Natural killer cell (primary cell): ENCODE measurements around the gene RYK. TPM values are rescaled to one million over a fixed set of nuclear protein-coding genes. Genes with fewer than 3 reads are reported as not detected.
"Not testable (repeated sequence)": the region's sequence is repeated elsewhere in the genome, so short reads cannot be mapped to it uniquely, and the experiment has no call there.

Experiments
- ATAC-seq, 3 donors: fragments of 150-1000 bp in 2 of 3; fragments of 200-7000 bp in 1 of 3; cut with Tn5 transposase; 1 replicate in 1 of 3; 2 replicates in 2 of 3; pipeline ENCODE4 v1.10.0; 2021; ENCODE audit warnings: mild to moderate bottlenecking in 2 of 3, moderate library complexity in 2 of 3
- DNase-seq, 2 donors: peaks; one replicate each; pipeline versions ENCODE4 v3.0.0 to v3.0.0-alpha.2; 2013 to 2021; ENCODE audit warnings: mixed read lengths in 1 of 2
- H3K27ac ChIP-seq: one replicate; pipeline ENCODE4 v1.5.1; 2013; ENCODE audit warnings: mild to moderate bottlenecking, low read length
- H3K27me3 ChIP-seq: one replicate; pipeline ENCODE4 v1.6.1; 2013; ENCODE audit warnings: low read length; ENCODE audit not compliant: control insufficient read depth, insufficient read depth
- H3K36me3 ChIP-seq: one replicate; pipeline ENCODE4 v1.6.1; 2013; ENCODE audit warnings: low read length; ENCODE audit not compliant: control insufficient read depth, insufficient read depth
- H3K4me1 ChIP-seq: one replicate; pipeline ENCODE4 v1.6.1; 2013; ENCODE audit warnings: low read length; ENCODE audit not compliant: control insufficient read depth, insufficient read depth
- H3K4me3 ChIP-seq: one replicate; pipeline ENCODE4 v1.5.1; 2013; ENCODE audit warnings: low read length
- H3K9me3 ChIP-seq: one replicate; pipeline ENCODE4 v1.6.1; 2013; ENCODE audit warnings: low read length; ENCODE audit not compliant: control insufficient read depth, insufficient read depth
- H3K27ac Mint-ChIP-seq, 2 donors: one replicate each; pipeline ENCODE4 v1.8.0; 2022; ENCODE audit warnings: mild to moderate bottlenecking in 2 of 2, mixed read lengths in 2 of 2, moderate library complexity in 1 of 2
- H3K27me3 Mint-ChIP-seq, 2 donors: one replicate each; pipeline ENCODE4 v1.8.0; 2022; ENCODE audit warnings: low read depth in 2 of 2, mixed read lengths in 2 of 2
- H3K36me3 Mint-ChIP-seq: one replicate; pipeline ENCODE4 v1.8.0; 2022; ENCODE audit warnings: mixed read lengths
- H3K4me1 Mint-ChIP-seq, 2 donors: one replicate each; pipeline ENCODE4 v1.8.0; 2022; ENCODE audit warnings: mixed read lengths in 2 of 2
- H3K4me3 Mint-ChIP-seq: one replicate; pipeline ENCODE4 v1.8.0; 2022; ENCODE audit warnings: mild to moderate bottlenecking, moderate library complexity, mixed read lengths
- H3K9me3 Mint-ChIP-seq, 2 donors: one replicate each; pipeline ENCODE4 v1.8.0; 2022; ENCODE audit warnings: mixed read lengths in 2 of 2
- WGBS: methylation state at CpG from one replicate; pipeline ENCODE4 v1.1.7; 2013; ENCODE audit warnings: missing lambda C conversion rate; ENCODE audit not compliant: insufficient coverage; 5-methylcytosine and 5-hydroxymethylcytosine counted together
- intact Hi-C: fragments of 100-400 bp; cut with micrococcal nuclease; formaldehyde crosslinking; loops from one replicate; pipeline ENCODE4 v1.14.2; 2022
- total RNA-seq, 4 donors: library from RNA; stranded (reverse); fragments of 120-200 nt in 1 of 4; gene quantifications; one replicate each; pipeline versions ENCODE4 v1.2.3 to v1.2.4, GENCODE V29; 2013 to 2022
- TF ChIP-seq, protein P1 (sequence below): fragments of 200-600 bp; IDR thresholded peaks from one replicate; pipeline ENCODE4 v1.8.0; 2022; ENCODE audit warnings: antibody characterized with exemption

The RYK gene
- total RNA-seq, 3 donors from 2014 or later (not counting 1 experiment from before 2014, with no cell fraction given): 56.7 to 69.5 (median 56.8) TPM

DNA sequence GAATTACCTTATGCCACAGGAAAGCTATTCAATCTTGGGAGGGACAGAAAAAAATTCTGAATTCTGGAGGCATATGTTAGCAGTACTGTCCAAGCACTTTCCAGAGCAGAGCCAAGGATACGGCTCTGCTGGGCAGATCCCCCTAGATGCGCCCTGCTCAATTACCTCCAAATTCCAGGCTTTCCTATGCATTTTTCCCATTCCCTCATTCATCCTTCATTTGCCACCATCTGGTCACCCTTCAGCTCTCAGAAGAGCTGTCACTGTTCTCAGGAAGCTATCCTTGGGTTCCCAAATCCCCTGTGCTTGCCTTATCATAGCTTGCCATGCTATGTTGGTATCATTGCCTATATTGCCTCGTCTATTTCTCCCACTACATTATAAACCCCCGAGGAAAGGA, 45.2 kb downstream of the RYK start:
- no peaks in the 10 kb centered on the region for H3K9me3 ChIP-seq
- no peak for ATAC-seq
- peaks cover under 1 to 5% of the 10 kb centered on the region in 2 donors for H3K4me1 Mint-ChIP-seq
- intact Hi-C loops: no loop called here
- H3K27ac Mint-ChIP-seq: no peak overlapping the region
- H3K4me3 Mint-ChIP-seq: no peak overlapping the region
- no peak overlapping the region for H3K27ac ChIP-seq
- H3K36me3 Mint-ChIP-seq: peaks cover 2% of the 10 kb centered on the region
- H3K4me1 ChIP-seq: no peaks in the 10 kb centered on the region
- H3K36me3 ChIP-seq: peaks cover 34% of the 10 kb centered on the region
- TF ChIP-seq, protein P1, sequence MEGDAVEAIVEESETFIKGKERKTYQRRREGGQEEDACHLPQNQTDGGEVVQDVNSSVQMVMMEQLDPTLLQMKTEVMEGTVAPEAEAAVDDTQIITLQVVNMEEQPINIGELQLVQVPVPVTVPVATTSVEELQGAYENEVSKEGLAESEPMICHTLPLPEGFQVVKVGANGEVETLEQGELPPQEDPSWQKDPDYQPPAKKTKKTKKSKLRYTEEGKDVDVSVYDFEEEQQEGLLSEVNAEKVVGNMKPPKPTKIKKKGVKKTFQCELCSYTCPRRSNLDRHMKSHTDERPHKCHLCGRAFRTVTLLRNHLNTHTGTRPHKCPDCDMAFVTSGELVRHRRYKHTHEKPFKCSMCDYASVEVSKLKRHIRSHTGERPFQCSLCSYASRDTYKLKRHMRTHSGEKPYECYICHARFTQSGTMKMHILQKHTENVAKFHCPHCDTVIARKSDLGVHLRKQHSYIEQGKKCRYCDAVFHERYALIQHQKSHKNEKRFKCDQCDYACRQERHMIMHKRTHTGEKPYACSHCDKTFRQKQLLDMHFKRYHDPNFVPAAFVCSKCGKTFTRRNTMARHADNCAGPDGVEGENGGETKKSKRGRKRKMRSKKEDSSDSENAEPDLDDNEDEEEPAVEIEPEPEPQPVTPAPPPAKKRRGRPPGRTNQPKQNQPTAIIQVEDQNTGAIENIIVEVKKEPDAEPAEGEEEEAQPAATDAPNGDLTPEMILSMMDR: no peak
- no peak for DNase-seq
- no peaks in the 10 kb centered on the region for H3K9me3 Mint-ChIP-seq
- no peak overlapping the region for H3K4me3 ChIP-seq
- WGBS: 100% methylated on average over 4 of the region's 4 CpGs
- no peaks in the 10 kb centered on the region for H3K27me3 ChIP-seq
- no peaks in the 10 kb centered on the region for H3K27me3 Mint-ChIP-seq

DNA sequence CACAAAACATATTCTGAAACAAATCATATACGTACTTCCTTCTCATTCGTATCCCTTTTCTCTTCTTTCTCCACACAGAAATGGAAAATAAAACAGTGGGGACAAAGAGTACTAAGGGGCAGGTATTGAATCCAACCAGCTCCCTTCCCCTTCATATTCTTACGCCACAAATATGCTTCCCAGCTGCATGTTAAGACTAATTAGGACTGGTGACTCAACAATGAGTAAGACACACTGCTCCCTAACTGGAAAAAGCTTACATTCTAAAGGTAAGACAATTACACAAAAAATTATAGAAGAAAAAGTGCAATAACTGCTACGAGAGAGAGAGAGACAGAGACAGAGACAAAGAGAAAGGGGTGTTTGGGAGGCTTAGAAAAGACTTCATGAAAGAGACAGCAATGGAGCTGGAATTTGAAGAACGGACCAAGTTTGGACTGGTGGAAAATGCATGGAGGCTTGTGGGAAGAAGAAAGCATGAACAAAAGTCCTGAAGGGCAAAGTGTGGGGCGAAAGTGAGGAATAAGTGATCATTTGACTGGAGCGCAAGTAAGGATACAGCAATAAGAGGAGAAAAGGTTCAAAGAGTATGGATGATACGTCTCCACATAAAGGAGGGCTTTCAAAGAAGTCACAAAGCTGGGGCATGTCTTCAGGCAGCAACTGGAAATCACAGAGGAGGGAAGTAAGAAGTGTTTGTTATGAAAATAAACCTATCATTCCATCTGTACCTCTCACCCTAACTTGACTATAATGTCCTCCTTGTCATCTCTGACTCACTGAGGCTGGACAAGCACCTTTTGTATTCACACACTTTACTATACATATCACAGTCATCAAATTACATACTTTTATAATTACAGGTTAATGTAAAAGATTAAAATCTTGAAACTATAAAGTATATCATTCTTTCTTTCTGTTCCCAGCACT, 49.2 kb downstream of the RYK start:
- Histone ChIP-seq H3K4me3 (no peak overlapping the region), H3K9me3 (no peaks in the 10 kb centered on the region), H3K27ac (no peak overlapping the region), H3K27me3 (no peaks in the 10 kb centered on the region), H3K36me3 (peaks cover 25% of the 10 kb centered on the region), H3K4me1 (no peaks in the 10 kb centered on the region)
- Mint-ChIP-seq H3K27ac (no peak overlapping the region), H3K27me3 (no peaks in the 10 kb centered on the region), H3K4me3 (no peak overlapping the region), H3K4me1 (peaks cover 0 to 5% of the 10 kb centered on the region in 2 donors), H3K9me3 (no peaks in the 10 kb centered on the region), H3K36me3 (no peaks in the 10 kb centered on the region)
- TF ChIP-seq, protein P1: no peak
- DNase-seq: no peak
- whole genome bisulfite sequencing: 91% methylated on average over 8 of the region's 8 CpGs
- no peak for ATAC-seq
- intact Hi-C loops: no loop called here

DNA sequence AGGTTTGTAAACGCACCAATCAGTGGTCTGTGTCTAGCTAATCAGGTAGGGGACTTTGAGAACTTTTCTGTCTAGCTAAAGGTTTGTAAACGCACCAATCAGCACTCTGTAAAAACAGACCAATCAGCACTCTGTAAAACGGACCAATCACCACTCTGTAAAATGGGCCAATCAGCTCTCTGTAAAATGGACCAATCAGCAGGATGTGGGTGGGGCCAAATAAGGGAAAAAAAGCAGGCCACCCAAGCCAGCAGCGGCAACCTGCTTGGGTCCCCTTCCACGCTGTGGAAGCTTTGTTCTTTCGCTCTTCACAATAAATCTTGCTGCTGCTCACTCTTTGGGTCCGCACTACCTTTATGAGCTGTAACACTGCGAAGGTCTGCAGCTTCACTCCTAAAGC, 50.8 kb downstream of the RYK start:
- H3K27me3 ChIP-seq, H3K27ac Mint-ChIP-seq, H3K36me3 Mint-ChIP-seq, ATAC-seq, H3K4me3 Mint-ChIP-seq, H3K9me3 Mint-ChIP-seq, DNase-seq, H3K27me3 Mint-ChIP-seq, H3K27ac ChIP-seq, H3K4me3 ChIP-seq, H3K4me1 Mint-ChIP-seq, H3K4me1 ChIP-seq, H3K9me3 ChIP-seq: not testable (repeated sequence)
- H3K36me3 ChIP-seq: peaks cover 26% of the 10 kb centered on the region
- WGBS: 97% methylated on average over 7 of the region's 8 CpGs
- intact Hi-C loops: loop anchor here (5.0 kb wide), 1 partner anchor 292 kb away; no protein-coding TSS in a partner anchor

DNA sequence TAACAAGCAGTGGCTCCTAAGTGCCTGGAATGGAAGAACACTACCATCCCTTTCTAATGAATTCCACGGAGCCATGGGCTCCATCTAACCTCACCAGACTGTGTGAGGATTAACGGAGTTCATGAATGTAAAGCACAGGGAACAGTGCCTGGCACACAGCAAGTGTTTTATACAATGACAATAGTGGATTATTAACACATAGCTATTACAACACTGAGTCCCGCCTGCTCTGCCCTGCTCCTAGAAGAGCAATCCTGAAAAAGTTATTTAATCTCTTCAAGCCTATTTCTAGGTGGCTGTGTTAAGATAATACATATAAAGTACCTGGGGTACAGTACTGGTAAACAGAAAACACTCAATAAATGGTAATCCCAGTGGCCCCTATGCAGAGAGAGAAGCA, 51.4 kb downstream of the RYK start:
- no peak overlapping the region for H3K4me3 Mint-ChIP-seq
- DNase-seq (no peak), ATAC-seq (no peak)
- Histone ChIP-seq H3K27ac (no peak overlapping the region), H3K4me1 (no peaks in the 10 kb centered on the region), H3K36me3 (peaks cover 28% of the 10 kb centered on the region), H3K27me3 (no peaks in the 10 kb centered on the region), H3K9me3 (no peaks in the 10 kb centered on the region), H3K4me3 (no peak overlapping the region)
- H3K27me3 Mint-ChIP-seq: no peaks in the 10 kb centered on the region
- H3K4me1 Mint-ChIP-seq: no peaks in the 10 kb centered on the region
- H3K27ac Mint-ChIP-seq: no peak overlapping the region
- no peaks in the 10 kb centered on the region for H3K9me3 Mint-ChIP-seq
- TF ChIP-seq, protein P1: no peak
- intact Hi-C loops: loop anchor here (5.0 kb wide), 1 partner anchor 293 kb away; no protein-coding TSS in a partner anchor
- no peaks in the 10 kb centered on the region for H3K36me3 Mint-ChIP-seq
- WGBS: 83% methylated on average over 2 of the region's 3 CpGs
